Activated T-cell treated with anti-CD3 and anti-CD28 coated beads for 24 hours (primary cell): Measurements from ENCODE around the gene KRT16.
"Not testable (repeated sequence)": the region's sequence is repeated elsewhere in the genome, so short reads cannot be mapped to it uniquely, and the experiment has no call there.

Experiments
- DNase-seq: peaks from one replicate; pipeline ENCODE4 v3.0.0-alpha.2; 2020; ENCODE audit warnings: low read depth

KRT16 gene

GRCh38 chr17:41583137-41584127 is 29.1 kb downstream of the KRT16 start:
- no peak for DNase-seq

GRCh38 chr17:41582061-41582968 is 30.3 kb downstream of the KRT16 start:
- DNase-seq: not testable (repeated sequence)

- DNase-seq: no peak
These were observed 31.1 kb downstream of the KRT16 start for GRCh38 chr17:41581366-41582060.

- DNase-seq: no peak
These were observed 31.7 kb downstream of the KRT16 start for GRCh38 chr17:41580687-41581365.

- DNase-seq: no peak
These were observed 32.4 kb downstream of the KRT16 start for GRCh38 chr17:41580244-41580575.

- peak; percentile 46 for DNase-seq
These were observed 32.9 kb downstream of the KRT16 start for GRCh38 chr17:41579484-41580243.

- DNase-seq: no peak
These were observed 33.6 kb downstream of the KRT16 start for GRCh38 chr17:41578971-41579370.

- no peak for DNase-seq
These were observed 34.0 kb downstream of the KRT16 start for GRCh38 chr17:41578538-41578937.

- DNase-seq: not testable (repeated sequence)
These were observed 35.8 kb downstream of the KRT16 start for GRCh38 chr17:41576740-41577139.

GRCh38 chr17:41575336-41575735 is 37.2 kb downstream of the KRT16 start:
- no peak for DNase-seq

- no peak for DNase-seq
These were observed 40.8 kb downstream of the KRT16 start, which contains the start of gene KRT9 for GRCh38 chr17:41571561-41572434. Gene KRT9 (minus strand): TSS chr17:41572059. CDS start chr17:41571992, 67 bp downstream.

GRCh38 chr17:41567317-41567716 is 45.2 kb downstream of the KRT16 start:
- no peak for DNase-seq

- DNase-seq: no peak
These were observed 47.2 kb downstream of the KRT16 start for GRCh38 chr17:41565338-41565737.

- DNase-seq: no peak
These were observed 48.9 kb downstream of the KRT16 start for GRCh38 chr17:41563607-41564170.

GRCh38 chr17:41561554-41561953 is 51.0 kb downstream of the KRT16 start:
- DNase-seq: no peak
